H9 (cell line): ENCODE results near the gene DCBLD1. TPM values are rescaled to one million over a fixed set of nuclear protein-coding genes. Genes with fewer than 3 reads are reported as not detected.

Experiments
- DNase-seq: peaks from one replicate; pipeline ENCODE4 v3.0.0-alpha.2; 2017
- H2AFZ ChIP-seq: one replicate; pipeline ENCODE4 v1.6.1; 2013; ENCODE audit warnings: mild to moderate bottlenecking, low read length, control low read depth, moderate library complexity
- H2AK5ac ChIP-seq: 2 replicates; pipeline ENCODE4 v1.6.1; 2013; ENCODE audit warnings: low read length, control low read depth, mixed read lengths; ENCODE audit not compliant: insufficient read length
- H2BK120ac ChIP-seq: one replicate; pipeline ENCODE4 v1.6.1; 2013; ENCODE audit warnings: low read depth, mild to moderate bottlenecking, low read length, control low read depth, inconsistent platforms; ENCODE audit not compliant: poor library complexity, severe bottlenecking
- H2BK12ac ChIP-seq: 2 replicates; pipeline ENCODE4 v1.6.1; 2013; ENCODE audit warnings: low read length, control low read depth, mixed read lengths, low read depth; ENCODE audit not compliant: insufficient read length
- H2BK15ac ChIP-seq: 2 replicates; pipeline ENCODE4 v1.6.1; 2013; ENCODE audit warnings: low read depth, low read length, control low read depth
- H2BK20ac ChIP-seq: one replicate; pipeline ENCODE4 v1.6.1; 2013; ENCODE audit warnings: low read depth, mild to moderate bottlenecking, low read length, control low read depth, inconsistent platforms; ENCODE audit not compliant: poor library complexity, severe bottlenecking
- H2BK5ac ChIP-seq: 2 replicates; pipeline ENCODE4 v1.6.1; 2013; ENCODE audit warnings: low read length, control low read depth, mixed read lengths; ENCODE audit not compliant: insufficient read length
- H3K14ac ChIP-seq: 2 replicates; pipeline ENCODE4 v1.6.1; 2013; ENCODE audit warnings: low read length, control low read depth; ENCODE audit not compliant: insufficient read depth
- H3K18ac ChIP-seq: 2 replicates; pipeline ENCODE4 v1.6.1; 2013; ENCODE audit warnings: low read depth, mild to moderate bottlenecking, mixed read lengths, low read length, control low read depth; ENCODE audit not compliant: insufficient read length
- H3K23ac ChIP-seq: 2 replicates; pipeline ENCODE4 v1.6.1; 2013; ENCODE audit warnings: low read length, control low read depth, mixed read lengths, low read depth; ENCODE audit not compliant: insufficient read length
- H3K23me2 ChIP-seq: 2 replicates; pipeline ENCODE4 v1.6.1; 2013; ENCODE audit warnings: low read depth, mild to moderate bottlenecking, mixed read lengths, low read length, control low read depth; ENCODE audit not compliant: insufficient read length, poor library complexity, severe bottlenecking
- H3K27ac ChIP-seq: 2 replicates; pipeline ENCODE4 v1.5.1; 2013; ENCODE audit warnings: low read length, control low read depth, mixed read lengths, low read depth; ENCODE audit not compliant: insufficient read length
- H3K27me3 ChIP-seq: 2 replicates; pipeline ENCODE4 v1.6.1; 2013; ENCODE audit warnings: low read length, control low read depth, inconsistent platforms; ENCODE audit not compliant: insufficient read depth
- H3K4ac ChIP-seq: 2 replicates; pipeline ENCODE4 v1.6.1; 2013; ENCODE audit warnings: low read depth, mild to moderate bottlenecking, control low read depth, inconsistent platforms, low read length, moderate library complexity
- H3K4me1 ChIP-seq: 2 replicates; pipeline ENCODE4 v1.6.1; 2013; ENCODE audit warnings: low read length, control low read depth, inconsistent platforms; ENCODE audit not compliant: insufficient read depth
- H3K4me2 ChIP-seq: 2 replicates; pipeline ENCODE4 v1.6.1; 2013; ENCODE audit warnings: low read length, control low read depth, mixed read lengths; ENCODE audit not compliant: insufficient read length, insufficient read depth
- H3K56ac ChIP-seq: 2 replicates; pipeline ENCODE4 v1.6.1; 2013; ENCODE audit warnings: low read depth, mild to moderate bottlenecking, mixed read lengths, low read length, control low read depth; ENCODE audit not compliant: insufficient read length
- H3K79me1 ChIP-seq: 2 replicates; pipeline ENCODE4 v1.6.1; 2013; ENCODE audit warnings: low read depth, mild to moderate bottlenecking, moderate library complexity, low read length, control low read depth, inconsistent platforms; ENCODE audit not compliant: insufficient read depth, poor library complexity, severe bottlenecking
- H3K79me2 ChIP-seq: 2 replicates; pipeline ENCODE4 v1.6.1; 2013; ENCODE audit warnings: low read length, control low read depth, inconsistent platforms; ENCODE audit not compliant: insufficient read depth
- H3K9ac ChIP-seq: 2 replicates; pipeline ENCODE4 v1.6.1; 2013; ENCODE audit warnings: low read length, control low read depth, mixed read lengths; ENCODE audit not compliant: insufficient read length; ENCODE audit errors: extremely low read depth
- H3K9me3 ChIP-seq: one replicate; pipeline ENCODE4 v1.6.1; 2013; ENCODE audit warnings: low read depth, low read length, inconsistent platforms; ENCODE audit not compliant: control insufficient read depth
- H3T11ph ChIP-seq: one replicate; pipeline ENCODE4 v1.6.1; 2013; ENCODE audit warnings: mild to moderate bottlenecking, low read length, control low read depth, inconsistent platforms
- H4K20me1 ChIP-seq: one replicate; pipeline ENCODE4 v1.6.1; 2013; ENCODE audit not compliant: control insufficient read depth, insufficient read length, insufficient read depth
- H4K5ac ChIP-seq: 2 replicates; pipeline ENCODE4 v1.6.1; 2013; ENCODE audit warnings: low read depth, mild to moderate bottlenecking, mixed read lengths, low read length, control low read depth; ENCODE audit not compliant: insufficient read length
- H4K8ac ChIP-seq: replicated peaks from 2 replicates; pipeline ENCODE4 v1.6.1; 2013; ENCODE audit warnings: low read length, control low read depth, mixed read lengths, low read depth; ENCODE audit not compliant: insufficient read length
- H4K91ac ChIP-seq: 2 replicates; pipeline ENCODE4 v1.6.1; 2013; ENCODE audit warnings: low read depth, mild to moderate bottlenecking, moderate library complexity, mixed read lengths, low read length, control low read depth; ENCODE audit not compliant: insufficient read length
- H3K27ac Mint-ChIP-seq, 3 experiments: 2 replicates in 2 of 3; 3 replicates in 1 of 3; pipeline ENCODE4 v1.8.0; 2020 to 2021; ENCODE audit warnings: mixed read lengths in 3 of 3, mild to moderate bottlenecking in 1 of 3, moderate library complexity in 1 of 3
- H3K27me3 Mint-ChIP-seq: 2 replicates; pipeline ENCODE4 v1.8.0; 2021; ENCODE audit warnings: low read depth, mild to moderate bottlenecking, moderate library complexity, mixed read lengths
- H3K36me3 Mint-ChIP-seq, 3 experiments: 2 replicates in 2 of 3; 3 replicates in 1 of 3; pipeline ENCODE4 v1.8.0; 2020 to 2021; ENCODE audit warnings: low read depth in 3 of 3, mixed read lengths in 3 of 3; ENCODE audit not compliant: insufficient read depth in 1 of 3
- H3K4me1 Mint-ChIP-seq, 2 experiments: 2 replicates each; pipeline ENCODE4 v1.8.0; 2020; ENCODE audit warnings: mixed read lengths in 2 of 2
- H3K4me3 Mint-ChIP-seq, 2 experiments: 2 replicates in 1 of 2; 3 replicates in 1 of 2; pipeline ENCODE4 v1.8.0; 2020 to 2021; ENCODE audit warnings: mild to moderate bottlenecking in 2 of 2, mixed read lengths in 2 of 2, moderate library complexity in 1 of 2
- H3K9me3 Mint-ChIP-seq, 2 experiments: 2 replicates in 1 of 2; 3 replicates in 1 of 2; pipeline ENCODE4 v1.8.0; 2020; ENCODE audit warnings: mild to moderate bottlenecking in 2 of 2, mixed read lengths in 2 of 2, moderate library complexity in 1 of 2
- CTCF ChIP-seq: fragments of 200-600 bp; sonication (generic); conservative IDR thresholded peaks from 3 replicates; pipeline ENCODE4 v1.8.0; 2021; ENCODE audit warnings: antibody characterized with exemption, mild to moderate bottlenecking
- WGBS: extraction: QIAGEN DNeasy Blood & Tissue Kit; methylation state at CpG from one replicate; pipeline ENCODE4 v1.1.7; 2013; ENCODE audit warnings: missing lambda C conversion rate, low lambda C conversion rate, mixed read lengths; ENCODE audit not compliant: insufficient read length; ENCODE audit errors: extremely low coverage; 5-methylcytosine and 5-hydroxymethylcytosine counted together
- total RNA-seq: library from RNA; stranded (reverse); gene quantifications from 2 replicates; pipeline ENCODE4 v1.2.1, GENCODE V29; 2021

The DCBLD1 gene
- total RNA-seq, 1 experiment from 2014 or later, result 10.1 TPM

DNA sequence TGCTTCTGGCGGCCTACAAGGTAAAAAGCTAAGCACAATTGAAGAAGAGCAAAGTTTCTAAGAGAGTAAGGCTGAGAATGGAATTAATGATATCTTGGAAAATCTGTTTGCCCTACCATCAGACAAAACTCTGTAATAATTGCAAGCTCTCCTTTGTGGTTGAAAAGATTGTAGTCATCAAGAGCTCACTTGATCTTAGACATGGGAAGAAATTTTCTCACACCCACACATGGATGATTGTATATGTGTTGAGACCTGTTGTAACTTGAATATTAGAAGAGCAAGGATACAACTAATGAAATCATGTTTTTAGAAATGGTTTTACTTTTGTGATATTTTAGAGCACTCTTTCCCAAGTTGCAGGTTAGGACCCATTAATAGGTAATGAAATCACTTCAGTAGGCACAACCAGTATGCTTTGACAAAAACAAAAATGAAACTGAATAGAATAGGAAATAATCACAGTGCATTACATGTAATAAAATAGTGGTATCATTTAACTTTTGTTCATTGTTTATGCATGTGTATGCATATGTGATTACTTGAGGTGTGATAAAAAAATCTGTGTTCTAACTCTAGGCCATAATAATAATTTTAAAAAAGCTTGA lies 14.0 kb downstream of the DCBLD1 start:
- Histone ChIP-seq H3K9ac (no peak overlapping the region), H3K27me3 (no peaks in the 10 kb centered on the region), H3K14ac (no peak overlapping the region), H3K4ac (no peak overlapping the region), H4K5ac (no peak overlapping the region), H4K8ac (no peak overlapping the region), H2AK5ac (no peak overlapping the region), H3K4me2 (no peak overlapping the region), H2BK12ac (no peak overlapping the region), H3K9me3 (no peaks in the 10 kb centered on the region), H3K27ac (no peak overlapping the region), H3T11ph (no peak overlapping the region), H3K79me1 (no peaks in the 10 kb centered on the region), H2AFZ (no peak overlapping the region), H2BK20ac (no peak overlapping the region), H4K20me1 (no peaks in the 10 kb centered on the region), H3K4me1 (no peaks in the 10 kb centered on the region), H3K18ac (no peak overlapping the region), H3K79me2 (no peaks in the 10 kb centered on the region), H3K56ac (no peak overlapping the region), H4K91ac (no peak overlapping the region), H2BK120ac (no peak overlapping the region), H2BK5ac (no peak overlapping the region), H3K23ac (no peak overlapping the region), H2BK15ac (no peak overlapping the region), H3K23me2 (no peaks in the 10 kb centered on the region)
- Mint-ChIP-seq H3K9me3 (no peaks in the 10 kb centered on the region), H3K27me3 (no peaks in the 10 kb centered on the region), H3K4me1 (peaks cover 0 to 7% of the 10 kb centered on the region in 2 experiments; a peak in 1 of 4 replicates), H3K27ac (no peak overlapping the region; a peak in 1 of 7 replicates), H3K36me3 (no peaks in the 10 kb centered on the region), H3K4me3 (no peak overlapping the region)
- DNase-seq, result no peak
- no CpG with 5 or more reads among the region's 1 CpG for WGBS
- no peak for TF ChIP-seq CTCF
